ENCODE results near the gene BIRC5. TPM values are rescaled to one million over a fixed set of nuclear protein-coding genes. Genes with fewer than 3 reads are reported as not detected.
A peak's percentile ranks its signal among the peaks of the same experiment; 100 is the strongest.

Gene BIRC5
- total RNA-seq, 2 donors from 2014 or later, result 0.40 to 0.44 TPM

DNA sequence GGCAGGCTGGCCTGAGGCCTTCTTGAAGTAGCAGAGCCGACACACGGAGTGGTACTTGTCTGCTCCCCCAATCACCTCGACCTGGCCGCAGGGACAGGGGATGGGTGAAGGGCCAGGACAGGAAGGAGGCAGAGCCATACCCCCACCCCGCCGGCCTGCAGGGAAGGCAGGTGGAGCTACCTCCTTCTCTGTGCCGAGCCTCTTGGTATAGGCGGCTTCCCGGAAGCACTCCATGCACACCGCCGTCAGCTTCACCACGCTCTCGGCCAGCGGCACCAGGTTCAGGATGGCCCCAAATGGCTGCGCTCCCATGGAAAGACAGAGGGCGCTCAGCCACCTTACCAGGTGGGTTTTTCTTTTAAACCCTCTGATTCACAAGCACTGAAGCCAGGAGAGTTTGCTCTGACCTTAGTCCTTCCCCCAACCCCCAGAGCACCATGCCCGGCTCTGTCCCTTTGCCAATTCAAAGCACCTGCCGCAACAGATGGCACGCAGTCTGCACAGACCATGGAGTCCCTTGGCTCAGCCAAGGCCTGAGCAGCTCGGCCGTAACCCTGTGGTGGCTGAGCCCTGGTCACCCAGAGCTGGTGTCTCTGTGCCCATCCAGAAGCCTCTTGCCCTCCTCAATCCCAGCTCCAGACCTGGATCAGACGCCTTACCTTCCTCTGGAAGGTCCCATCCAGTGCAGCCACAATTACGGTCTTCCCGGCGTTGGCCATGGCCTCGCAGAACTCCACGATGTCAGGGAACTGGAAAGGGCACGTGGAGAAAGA lies 39.0 kb upstream of the BIRC5 start:
- Mint-ChIP-seq H3K27me3 (no peaks in the 10 kb centered on the region), H3K4me3 (no peak overlapping the region), H3K27ac (peak overlapping the region; percentile 96), H3K4me1 (peaks cover 33% of the 10 kb centered on the region), H3K36me3 (ENCODE audit: low read depth) (peaks cover 2% of the 10 kb centered on the region)
- ATAC-seq, result no peak
- DNase-seq, result no peak
- no peaks in the 10 kb centered on the region for H3K9me3 ChIP-seq (ENCODE audit: control insufficient read depth, low read length, poor library complexity, severe bottlenecking)

DNA sequence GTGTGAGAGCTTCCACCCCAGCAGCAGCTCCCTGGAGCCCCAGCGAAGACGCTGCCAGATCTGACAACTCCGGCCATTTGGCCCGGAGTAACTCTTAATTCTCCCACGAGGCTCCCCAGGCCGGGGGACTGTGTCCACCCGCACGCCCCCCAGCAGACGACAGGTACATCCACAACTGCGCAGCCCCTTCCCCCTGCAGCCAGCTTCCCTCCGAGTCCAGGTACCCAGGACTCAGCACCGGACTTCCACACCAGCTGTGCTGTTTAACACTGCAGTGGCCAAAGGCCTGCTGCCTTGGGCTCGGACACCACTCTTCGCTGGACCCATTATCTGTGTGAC lies 38.4 kb upstream of the BIRC5 start:
- Mint-ChIP-seq H3K27ac (peak overlapping the region; percentile 83), H3K27me3 (no peaks in the 10 kb centered on the region), H3K4me1 (peaks cover 36% of the 10 kb centered on the region), H3K4me3 (no peak overlapping the region), H3K36me3 (ENCODE audit: low read depth) (peaks cover 2% of the 10 kb centered on the region)
- DNase-seq, result no peak
- no peak for ATAC-seq
- H3K9me3 ChIP-seq (ENCODE audit: control insufficient read depth, low read length, poor library complexity, severe bottlenecking), result no peaks in the 10 kb centered on the region

DNA sequence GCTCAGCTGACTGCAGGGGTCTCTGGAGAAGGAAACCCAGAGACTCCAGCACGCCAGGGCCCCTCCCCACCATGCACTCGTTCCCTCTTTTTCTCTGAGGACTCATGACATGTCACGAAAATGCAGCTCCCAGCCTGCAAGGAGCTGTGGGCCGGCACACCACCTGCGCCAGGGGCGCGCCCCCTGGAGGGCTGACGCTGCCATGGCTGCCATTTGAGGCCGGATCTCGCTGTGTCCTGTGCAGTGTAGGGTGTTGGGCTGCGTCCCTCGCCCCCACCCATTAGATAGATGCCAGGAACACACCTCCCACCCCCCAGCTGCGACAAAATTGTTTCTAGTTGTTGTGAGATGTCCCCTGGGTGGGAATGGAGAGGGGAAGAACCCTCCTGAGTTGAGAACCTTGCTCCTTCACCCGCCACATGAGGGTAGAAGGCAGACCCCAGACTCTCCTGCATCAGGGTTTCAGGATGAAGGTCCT lies 37.5 kb upstream of the BIRC5 start:
- Mint-ChIP-seq H3K27ac (no peak overlapping the region), H3K27me3 (no peaks in the 10 kb centered on the region), H3K36me3 (ENCODE audit: low read depth) (peaks cover 2% of the 10 kb centered on the region), H3K4me1 (peaks cover 36% of the 10 kb centered on the region), H3K4me3 (no peak overlapping the region)
- ATAC-seq (peak; percentile 78), DNase-seq (peak; percentile 61 to 75 (median 64))
- no peaks in the 10 kb centered on the region for H3K9me3 ChIP-seq (ENCODE audit: control insufficient read depth, low read length, poor library complexity, severe bottlenecking)

DNA sequence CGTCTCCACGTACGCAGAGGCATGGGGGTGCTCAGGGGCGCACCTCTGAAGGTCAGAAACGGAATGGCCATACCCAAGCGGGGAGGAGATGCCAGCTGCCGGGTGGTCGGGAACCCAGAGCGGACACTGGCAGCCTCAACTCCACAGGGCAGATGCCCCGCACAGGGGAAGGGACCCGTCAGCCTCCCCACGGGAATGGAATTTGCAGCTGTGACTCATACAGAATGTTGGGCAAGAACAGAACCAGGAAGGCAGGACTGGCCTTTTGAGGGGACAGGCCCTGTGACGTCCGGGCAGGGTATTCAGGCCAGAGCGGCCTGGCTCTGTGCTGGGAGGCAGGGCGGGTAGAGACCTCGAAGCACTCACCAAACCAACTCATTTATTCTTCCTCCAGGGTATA lies 34.7 kb upstream of the BIRC5 start:
- H3K27ac Mint-ChIP-seq, result peak overlapping the region; percentile 4
- no peaks in the 10 kb centered on the region for H3K9me3 ChIP-seq (ENCODE audit: control insufficient read depth, low read length, poor library complexity, severe bottlenecking)
- no peak for ATAC-seq
- DNase-seq, result no peak
- H3K36me3 Mint-ChIP-seq (ENCODE audit: low read depth), result no peaks in the 10 kb centered on the region
- H3K4me1 Mint-ChIP-seq, result peaks cover 9% of the 10 kb centered on the region
- no peak overlapping the region for H3K4me3 Mint-ChIP-seq
- no peaks in the 10 kb centered on the region for H3K27me3 Mint-ChIP-seq

DNA sequence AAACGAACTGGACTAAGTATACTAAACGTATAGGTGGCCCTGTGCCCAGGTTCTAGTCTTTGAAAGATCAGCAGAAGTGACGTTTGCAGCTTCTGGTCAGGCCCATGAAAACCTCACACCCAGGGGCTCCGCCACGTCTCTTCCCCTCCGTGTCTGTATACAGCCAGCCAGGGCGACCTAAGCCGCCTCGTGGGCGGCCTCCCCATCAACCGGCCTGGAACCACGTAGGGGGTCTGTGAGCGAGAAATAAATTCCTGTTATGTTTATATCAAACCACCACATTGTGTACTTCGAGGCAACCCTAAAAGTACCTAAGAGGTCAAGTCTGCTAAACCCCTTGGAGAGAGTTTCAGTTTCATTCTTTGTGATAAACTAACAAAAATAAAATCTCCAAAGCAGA lies 34.0 kb upstream of the BIRC5 start:
- DNase-seq (no peak), ATAC-seq (no peak)
- peak overlapping the region; percentile 71 for H3K27ac Mint-ChIP-seq
- peak overlapping the region; percentile 19 for H3K4me3 Mint-ChIP-seq
- no peaks in the 10 kb centered on the region for H3K36me3 Mint-ChIP-seq (ENCODE audit: low read depth)
- no peaks in the 10 kb centered on the region for H3K27me3 Mint-ChIP-seq
- no peaks in the 10 kb centered on the region for H3K9me3 ChIP-seq (ENCODE audit: control insufficient read depth, low read length, poor library complexity, severe bottlenecking)
- H3K4me1 Mint-ChIP-seq, result peaks cover 11% of the 10 kb centered on the region

DNA sequence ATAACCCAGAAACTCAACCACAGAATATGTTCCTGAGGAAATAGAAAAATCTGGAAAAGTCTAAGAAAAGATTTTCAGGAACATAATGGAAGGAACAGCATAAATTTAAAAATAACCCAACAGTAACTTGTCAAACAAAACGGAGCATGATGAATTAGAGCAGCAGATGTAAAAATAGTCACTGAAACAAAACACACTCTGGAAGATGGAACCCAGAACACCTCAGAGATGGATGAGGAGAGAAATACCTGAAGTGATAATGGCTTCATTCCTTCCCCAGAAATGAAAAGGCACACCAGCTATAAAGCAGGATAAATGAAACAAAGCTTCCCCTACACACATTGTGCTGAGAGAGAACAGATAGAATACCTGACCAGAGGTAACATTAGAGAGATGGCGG lies 33.5 kb upstream of the BIRC5 start:
- DNase-seq, result no peak
- H3K4me3 Mint-ChIP-seq, result peak overlapping the region; percentile 19
- peak overlapping the region; percentile 71 for H3K27ac Mint-ChIP-seq
- H3K9me3 ChIP-seq (ENCODE audit: control insufficient read depth, low read length, poor library complexity, severe bottlenecking), result no peaks in the 10 kb centered on the region
- H3K27me3 Mint-ChIP-seq, result no peaks in the 10 kb centered on the region
- H3K36me3 Mint-ChIP-seq (ENCODE audit: low read depth), result no peaks in the 10 kb centered on the region
- ATAC-seq, result no peak
- H3K4me1 Mint-ChIP-seq, result peaks cover 11% of the 10 kb centered on the region

DNA sequence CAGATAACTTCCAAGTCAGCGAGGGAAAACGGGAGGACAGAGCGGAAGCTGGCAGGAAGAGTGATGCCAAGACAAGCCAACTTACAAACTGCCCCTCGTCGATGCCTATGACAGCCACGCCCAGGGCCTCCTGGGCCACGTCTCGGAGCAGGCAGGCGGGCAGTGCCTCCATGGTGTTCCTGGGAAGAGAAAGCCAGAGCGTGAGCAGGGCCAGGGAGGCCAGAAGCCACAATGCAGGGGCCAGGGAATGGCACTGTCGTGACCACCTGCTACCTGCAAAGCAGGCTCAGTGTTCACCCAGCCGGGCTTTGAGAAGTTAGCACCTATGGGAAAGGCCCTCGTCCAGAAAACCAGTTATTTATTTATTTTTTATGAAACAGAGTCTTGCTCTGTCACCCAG lies 31.5 kb upstream of the BIRC5 start:
- Mint-ChIP-seq H3K4me3 (no peak overlapping the region), H3K27ac (no peak overlapping the region), H3K36me3 (ENCODE audit: low read depth) (no peaks in the 10 kb centered on the region), H3K27me3 (no peaks in the 10 kb centered on the region), H3K4me1 (peaks cover 17% of the 10 kb centered on the region)
- no peak for DNase-seq
- H3K9me3 ChIP-seq (ENCODE audit: control insufficient read depth, low read length, poor library complexity, severe bottlenecking), result no peaks in the 10 kb centered on the region
- no peak for ATAC-seq

DNA sequence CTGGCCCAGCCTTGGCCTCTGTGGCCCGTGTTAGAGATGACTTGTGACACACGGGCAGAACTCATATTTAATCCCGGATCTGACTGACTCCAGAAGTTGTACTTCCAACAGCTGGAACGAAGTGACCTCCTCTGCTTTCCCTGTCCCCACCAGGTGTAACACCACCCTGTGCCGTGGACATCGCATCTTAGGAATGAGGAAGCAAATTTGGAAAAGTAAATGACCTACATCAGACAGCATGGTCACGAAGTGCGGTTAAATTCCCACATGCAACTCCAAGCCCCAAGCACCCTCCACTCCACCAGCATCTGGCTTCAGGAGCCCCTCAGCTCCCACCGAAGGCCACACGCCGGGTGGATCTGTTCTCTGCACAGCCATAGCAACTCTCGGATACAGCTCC lies 30.1 kb upstream of the BIRC5 start:
- Mint-ChIP-seq H3K27ac (no peak overlapping the region), H3K4me1 (peaks cover 17% of the 10 kb centered on the region), H3K36me3 (ENCODE audit: low read depth) (no peaks in the 10 kb centered on the region), H3K27me3 (no peaks in the 10 kb centered on the region), H3K4me3 (no peak overlapping the region)
- DNase-seq (no peak), ATAC-seq (no peak)
- no peaks in the 10 kb centered on the region for H3K9me3 ChIP-seq (ENCODE audit: control insufficient read depth, low read length, poor library complexity, severe bottlenecking)

DNA sequence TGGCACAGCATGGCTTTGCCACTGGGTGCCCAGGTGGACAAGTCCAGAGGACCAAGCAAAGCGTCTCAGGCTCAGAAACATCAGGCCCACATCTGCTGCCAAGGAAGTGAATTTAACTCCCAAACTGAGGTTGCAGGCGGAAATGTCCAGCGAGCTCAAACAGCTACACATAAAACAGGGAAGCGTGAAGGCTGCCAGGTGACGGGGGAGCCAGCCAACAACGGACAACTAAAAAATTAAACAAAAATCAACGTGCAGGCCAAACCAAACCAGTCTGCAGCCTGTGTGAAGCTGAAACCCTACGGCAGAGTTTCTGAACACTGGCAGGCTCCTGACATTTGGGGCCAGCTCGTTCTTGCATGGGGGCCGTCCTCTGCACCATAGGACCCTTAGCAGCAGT lies 29.7 kb upstream of the BIRC5 start:
- H3K4me1 Mint-ChIP-seq, result peaks cover 17% of the 10 kb centered on the region
- no peaks in the 10 kb centered on the region for H3K36me3 Mint-ChIP-seq (ENCODE audit: low read depth)
- ATAC-seq (no peak), DNase-seq (no peak)
- no peaks in the 10 kb centered on the region for H3K27me3 Mint-ChIP-seq
- H3K9me3 ChIP-seq (ENCODE audit: control insufficient read depth, low read length, poor library complexity, severe bottlenecking), result no peaks in the 10 kb centered on the region
- no peak overlapping the region for H3K4me3 Mint-ChIP-seq
- no peak overlapping the region for H3K27ac Mint-ChIP-seq

DNA sequence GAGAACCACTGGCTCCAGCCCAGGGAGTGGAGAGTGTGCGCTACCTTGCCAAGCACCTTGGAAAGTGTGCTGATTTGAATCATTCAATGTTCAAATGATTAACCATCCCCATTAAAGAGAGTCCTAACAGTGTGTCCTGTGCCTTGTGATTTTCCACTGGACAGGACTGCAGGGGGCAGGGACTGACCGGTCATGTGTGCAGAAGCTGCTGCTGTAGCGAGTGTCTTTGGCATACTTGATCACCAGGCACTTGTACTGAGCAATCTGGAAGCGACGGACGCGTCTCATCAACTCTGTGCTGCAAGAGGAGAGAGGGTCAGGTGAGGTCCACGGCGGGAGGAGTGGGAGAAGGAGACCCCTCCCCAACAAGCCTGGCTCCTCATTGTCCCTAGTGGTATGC lies 29.2 kb upstream of the BIRC5 start:
- no peak overlapping the region for H3K27ac Mint-ChIP-seq
- DNase-seq (no peak), ATAC-seq (no peak)
- peaks cover 17% of the 10 kb centered on the region for H3K4me1 Mint-ChIP-seq
- H3K27me3 Mint-ChIP-seq, result no peaks in the 10 kb centered on the region
- no peaks in the 10 kb centered on the region for H3K36me3 Mint-ChIP-seq (ENCODE audit: low read depth)
- no peaks in the 10 kb centered on the region for H3K9me3 ChIP-seq (ENCODE audit: control insufficient read depth, low read length, poor library complexity, severe bottlenecking)
- H3K4me3 Mint-ChIP-seq, result peak overlapping the region; percentile 43

DNA sequence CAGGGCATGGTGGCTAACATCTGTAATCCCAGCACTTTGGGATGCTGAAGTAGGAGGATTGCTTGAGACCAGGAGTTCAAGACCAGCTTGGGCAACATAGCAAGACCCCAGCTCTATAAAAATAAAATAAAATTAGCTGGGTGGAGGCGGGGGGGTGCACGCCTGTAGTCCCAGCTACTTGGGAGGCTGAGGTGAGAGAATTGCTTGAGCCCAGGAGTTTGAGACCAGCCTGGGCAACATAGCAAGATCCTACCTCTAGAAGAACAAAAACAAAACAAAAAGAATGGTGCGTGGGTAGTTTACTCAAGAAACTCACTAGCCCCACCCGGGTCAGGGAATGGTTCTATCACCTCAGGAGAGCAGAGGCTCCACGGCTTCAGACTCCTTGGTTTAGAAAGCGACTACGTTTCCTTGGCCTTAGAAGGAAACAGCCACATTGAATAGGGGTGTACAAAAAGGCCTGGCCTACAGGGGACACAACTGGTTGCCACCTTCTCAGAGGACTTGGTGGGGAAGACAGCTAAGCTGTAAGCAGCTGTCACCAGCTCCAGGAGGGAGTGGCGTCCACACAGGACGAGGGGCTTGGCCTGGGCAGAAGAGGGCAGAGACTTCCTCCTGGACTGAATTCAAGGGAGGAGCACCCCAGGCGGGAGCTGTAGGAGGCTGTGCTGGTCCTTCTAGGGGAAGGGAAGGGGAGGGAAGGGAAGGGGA lies 27.9 kb upstream of the BIRC5 start:
- peak overlapping the region; percentile 87 for H3K4me3 Mint-ChIP-seq
- H3K4me1 Mint-ChIP-seq, result peaks cover 14% of the 10 kb centered on the region
- DNase-seq (no peak), ATAC-seq (no peak)
- no peaks in the 10 kb centered on the region for H3K9me3 ChIP-seq (ENCODE audit: control insufficient read depth, low read length, poor library complexity, severe bottlenecking)
- H3K27me3 Mint-ChIP-seq, result no peaks in the 10 kb centered on the region
- H3K36me3 Mint-ChIP-seq (ENCODE audit: low read depth), result no peaks in the 10 kb centered on the region
- no peak overlapping the region for H3K27ac Mint-ChIP-seq

DNA sequence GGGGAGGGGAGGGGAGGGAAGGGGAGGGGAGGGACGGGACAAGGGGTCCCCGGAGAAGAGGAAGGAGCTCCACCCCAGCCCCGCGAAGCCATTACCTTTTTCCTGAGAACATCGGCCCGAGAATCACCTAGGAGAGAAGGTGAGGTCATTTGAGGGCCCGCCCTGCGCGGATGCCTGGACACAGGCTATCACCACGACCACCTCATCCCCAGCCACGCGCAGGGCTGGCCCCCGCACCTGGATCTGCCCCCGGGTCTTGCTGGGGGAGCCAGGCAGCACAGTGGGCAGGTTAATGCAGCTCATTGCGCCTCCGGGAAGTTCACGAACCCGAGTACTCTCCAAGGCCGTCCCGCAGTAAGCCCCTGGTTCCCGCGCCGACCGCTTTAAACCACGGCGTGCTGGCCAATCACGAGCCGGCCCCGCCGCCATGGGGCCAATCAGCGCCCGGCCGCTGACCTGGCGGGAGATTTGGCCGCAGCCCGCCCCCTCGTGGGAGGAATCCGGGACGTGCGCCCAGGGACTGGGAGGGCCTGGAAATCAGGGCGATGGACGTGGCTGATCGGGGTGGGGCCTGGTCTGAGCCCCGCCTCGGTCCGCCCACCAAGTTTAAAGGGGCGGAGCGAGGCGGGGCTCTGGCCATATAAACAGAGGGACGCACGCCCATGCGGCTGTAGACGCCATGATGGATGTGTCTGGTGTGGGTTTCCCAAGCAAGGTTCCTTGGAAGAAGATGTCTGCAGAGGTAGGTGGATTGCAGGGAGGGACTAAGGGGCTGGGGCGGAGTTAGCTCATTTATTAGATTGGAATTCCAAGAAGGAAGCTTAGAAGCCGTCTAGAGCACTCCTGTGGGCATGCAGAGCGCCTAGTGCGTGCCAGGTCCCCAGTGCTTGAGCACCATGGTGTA lies 27.1 kb upstream of the BIRC5 start, which contains the start of the genes AFMID and TK1:
TSS of gene AFMID (plus strand) at position 671 of the 904 bp plus-strand sequence. CDS start at position 680, 9 bp downstream.
TSS of gene TK1 (minus strand) at position 361 of the 904 bp plus-strand sequence. CDS start at position 303, 58 bp downstream.
- no peaks in the 10 kb centered on the region for H3K27me3 Mint-ChIP-seq
- H3K36me3 Mint-ChIP-seq (ENCODE audit: low read depth), result no peaks in the 10 kb centered on the region
- ATAC-seq (peak; percentile 89), DNase-seq (peak; percentile 68 to 76 (median 73))
- no peak within 1 kb of the TSS for H3K27ac Mint-ChIP-seq
- peak within 1 kb of the TSS; percentile 87 for H3K4me3 Mint-ChIP-seq
- no peaks in the 10 kb centered on the region for H3K9me3 ChIP-seq (ENCODE audit: control insufficient read depth, low read length, poor library complexity, severe bottlenecking)
- H3K4me1 Mint-ChIP-seq, result peaks cover 12% of the 10 kb centered on the region

DNA sequence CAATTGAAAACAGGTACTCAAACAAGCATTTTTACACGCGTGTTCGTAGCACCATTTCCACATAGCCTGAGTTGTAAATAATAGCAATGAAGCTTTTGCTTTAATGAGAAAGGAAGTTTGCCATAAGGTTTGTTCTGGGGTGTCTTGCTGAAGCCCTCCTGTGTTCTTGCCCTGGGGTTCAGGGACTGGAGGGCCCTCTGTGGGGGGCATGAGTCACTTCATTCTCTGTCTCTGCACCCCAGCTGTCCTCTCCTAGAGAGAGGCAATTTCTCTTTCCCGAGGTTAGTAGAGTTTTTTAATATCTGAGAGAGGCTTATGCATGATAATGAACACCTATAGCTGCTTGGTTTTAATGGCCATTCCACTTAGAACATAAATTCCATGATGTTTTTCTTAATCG lies 17.3 kb upstream of the BIRC5 start:
- H3K9me3 ChIP-seq (ENCODE audit: control insufficient read depth, low read length, poor library complexity, severe bottlenecking), result no peaks in the 10 kb centered on the region
- no peak overlapping the region for H3K27ac Mint-ChIP-seq
- no peak overlapping the region for H3K4me3 Mint-ChIP-seq
- DNase-seq, result no peak
- no peak for ATAC-seq
- no peaks in the 10 kb centered on the region for H3K27me3 Mint-ChIP-seq
- no peaks in the 10 kb centered on the region for H3K36me3 Mint-ChIP-seq (ENCODE audit: low read depth)
- peaks cover 2% of the 10 kb centered on the region for H3K4me1 Mint-ChIP-seq

Data from T-helper 17 cell (primary cell).